ENCODE results near the gene MUSTN1.

DNA sequence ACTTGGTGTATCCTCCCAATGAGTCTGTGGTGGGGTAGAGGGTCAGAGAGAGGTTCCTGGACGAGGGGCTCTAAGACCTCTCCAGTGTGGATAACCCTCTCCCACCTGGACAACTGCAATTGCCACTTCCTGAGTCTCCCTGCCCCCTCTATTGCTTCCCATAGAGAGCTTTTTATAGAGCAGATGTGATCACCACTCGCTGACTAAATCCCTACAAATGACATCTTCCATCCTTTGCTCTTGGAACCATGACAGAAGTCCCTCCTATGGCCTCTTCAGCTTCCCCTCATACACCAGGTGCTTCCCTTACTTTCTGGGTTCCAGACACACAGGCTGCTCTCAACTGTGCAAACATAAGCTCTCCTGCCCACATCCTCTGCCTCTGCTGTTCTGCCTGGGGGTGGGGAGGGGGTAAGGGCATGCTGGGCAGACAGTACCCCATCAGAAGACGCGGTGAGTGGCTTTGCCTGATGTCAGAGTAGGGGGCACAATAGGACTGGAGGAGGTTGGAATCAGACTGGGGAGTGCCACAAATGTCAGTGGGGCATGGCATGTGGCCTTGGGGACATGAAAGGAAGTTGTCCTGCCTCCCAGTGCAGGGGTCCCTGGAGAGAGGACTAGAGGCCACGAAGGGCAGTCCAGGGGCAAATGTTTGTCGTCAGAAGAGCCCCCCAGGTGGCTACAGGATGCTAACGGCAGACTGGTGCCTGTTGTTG, 25.0 kb downstream of the MUSTN1 start:
- no peak for TF ChIP-seq EZH2 (IDR thresholded peaks at IDR 0.05; ENCODE audit: insufficient read depth, low read length)
- TF ChIP-seq, protein P1, sequence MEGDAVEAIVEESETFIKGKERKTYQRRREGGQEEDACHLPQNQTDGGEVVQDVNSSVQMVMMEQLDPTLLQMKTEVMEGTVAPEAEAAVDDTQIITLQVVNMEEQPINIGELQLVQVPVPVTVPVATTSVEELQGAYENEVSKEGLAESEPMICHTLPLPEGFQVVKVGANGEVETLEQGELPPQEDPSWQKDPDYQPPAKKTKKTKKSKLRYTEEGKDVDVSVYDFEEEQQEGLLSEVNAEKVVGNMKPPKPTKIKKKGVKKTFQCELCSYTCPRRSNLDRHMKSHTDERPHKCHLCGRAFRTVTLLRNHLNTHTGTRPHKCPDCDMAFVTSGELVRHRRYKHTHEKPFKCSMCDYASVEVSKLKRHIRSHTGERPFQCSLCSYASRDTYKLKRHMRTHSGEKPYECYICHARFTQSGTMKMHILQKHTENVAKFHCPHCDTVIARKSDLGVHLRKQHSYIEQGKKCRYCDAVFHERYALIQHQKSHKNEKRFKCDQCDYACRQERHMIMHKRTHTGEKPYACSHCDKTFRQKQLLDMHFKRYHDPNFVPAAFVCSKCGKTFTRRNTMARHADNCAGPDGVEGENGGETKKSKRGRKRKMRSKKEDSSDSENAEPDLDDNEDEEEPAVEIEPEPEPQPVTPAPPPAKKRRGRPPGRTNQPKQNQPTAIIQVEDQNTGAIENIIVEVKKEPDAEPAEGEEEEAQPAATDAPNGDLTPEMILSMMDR (IDR thresholded peaks at IDR 0.05; ENCODE audit: insufficient read depth, low read depth, low read length), result no peak
